ENCODE results near the gene CDC34. TPM values are rescaled to one million over a fixed set of nuclear protein-coding genes. Genes with fewer than 3 reads are reported as not detected.

CDC34 gene
- total and polyA plus RNA-seq, 9 of the 15 experiments (the other 6 are each of a cell fraction or from before 2014, with no cell fraction given) = 0.80 to 203 (median 65.5) TPM

- TF ChIP-seq E2F5 (CRISPR knock-in tag; IDR thresholded peaks at IDR 0.05) (0 out of 2 replicates have a peak, but pooled peaks have one; percentile 54), FOXP1 (CRISPR knock-in tag; IDR thresholded peaks at IDR 0.05) (0 out of 2 replicates have a peak, but pooled peaks have one; percentile 43), IRF9 (tag; IDR thresholded peaks at IDR 0.05) (no peak), ZBTB7A (IDR thresholded peaks at IDR 0.05; ENCODE audit: borderline replicate concordance, control insufficient read depth, low read depth, low read length) (peak; percentile 47; the same call in 1 of the 2 replicates), E2F6 (IDR thresholded peaks at IDR 0.05; ENCODE audit: borderline replicate concordance in 1 of 2, extremely low read depth in 1 of 2, insufficient read depth in 1 of 2, insufficient read length in 1 of 2, low read depth in 1 of 2, low read length in 1 of 2, poor library complexity in 1 of 2, severe bottlenecking in 1 of 2) (peak in 1 of 2 experiments; percentile 84), HSF4 (CRISPR knock-in tag; IDR thresholded peaks at IDR 0.05; ENCODE audit: borderline replicate concordance) (no peak), PBX2 (CRISPR knock-in tag; IDR thresholded peaks at IDR 0.05; ENCODE audit: low read depth) (no peak), PBX2 (tag; conservative IDR thresholded peaks at IDR 0.05; ENCODE audit: low read depth) (no peak), ZNF407 (IDR thresholded peaks at IDR 0.05; ENCODE audit: low read depth) (no peak)
These were observed 59.8 kb downstream of the CDC34 start (continued) for GRCh38 chr19:591099-591958.

All from K562 (cell line).